Measurements from ENCODE around the gene NT5DC1.

GRCh38 chr6:116168148-116168547, 67.5 kb downstream of the NT5DC1 start:
- TF ChIP-seq POLR2A (IDR thresholded peaks at IDR 0.05): no peak
- TF ChIP-seq, protein P1, sequence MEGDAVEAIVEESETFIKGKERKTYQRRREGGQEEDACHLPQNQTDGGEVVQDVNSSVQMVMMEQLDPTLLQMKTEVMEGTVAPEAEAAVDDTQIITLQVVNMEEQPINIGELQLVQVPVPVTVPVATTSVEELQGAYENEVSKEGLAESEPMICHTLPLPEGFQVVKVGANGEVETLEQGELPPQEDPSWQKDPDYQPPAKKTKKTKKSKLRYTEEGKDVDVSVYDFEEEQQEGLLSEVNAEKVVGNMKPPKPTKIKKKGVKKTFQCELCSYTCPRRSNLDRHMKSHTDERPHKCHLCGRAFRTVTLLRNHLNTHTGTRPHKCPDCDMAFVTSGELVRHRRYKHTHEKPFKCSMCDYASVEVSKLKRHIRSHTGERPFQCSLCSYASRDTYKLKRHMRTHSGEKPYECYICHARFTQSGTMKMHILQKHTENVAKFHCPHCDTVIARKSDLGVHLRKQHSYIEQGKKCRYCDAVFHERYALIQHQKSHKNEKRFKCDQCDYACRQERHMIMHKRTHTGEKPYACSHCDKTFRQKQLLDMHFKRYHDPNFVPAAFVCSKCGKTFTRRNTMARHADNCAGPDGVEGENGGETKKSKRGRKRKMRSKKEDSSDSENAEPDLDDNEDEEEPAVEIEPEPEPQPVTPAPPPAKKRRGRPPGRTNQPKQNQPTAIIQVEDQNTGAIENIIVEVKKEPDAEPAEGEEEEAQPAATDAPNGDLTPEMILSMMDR (IDR thresholded peaks at IDR 0.05): no peak

Data from body of pancreas (tissue), 4 donors.